SK-N-SH (cell line): ENCODE data around the gene HSF5. TPM values are rescaled to one million over a fixed set of nuclear protein-coding genes. Genes with fewer than 3 reads are reported as not detected.

Experiments
- CTCF ChIA-PET: fragments of 300-600, 350-600 bp; formaldehyde crosslinking; extraction: SDS; loops from one replicate; lab custom pipeline; 2021; lab: Yijun Ruan, JAX
- POLR2A ChIA-PET: fragments of 350-600 bp; sonication (Branson Sonifier 250); formaldehyde crosslinking; extraction: SDS; loops from one replicate; lab custom pipeline; 2020; ENCODE audit warnings: antibody characterized with exemption, inconsistent platforms; lab: Yijun Ruan, JAX
- DNase-seq: peaks from one replicate; pipeline ENCODE4 v3.0.0; 2012
- H2AFZ ChIP-seq: fragments of 200-600 bp; sonication (generic); 2 replicates; pipeline ENCODE4 v1.8.1; 2016; ENCODE audit warnings: antibody characterized with exemption, mild to moderate bottlenecking, low read depth
- H3F3A ChIP-seq: fragments of 200-600 bp; sonication (generic); replicated peaks from 2 replicates; pipeline ENCODE3; 2016; ENCODE audit warnings: antibody characterized with exemption, mild to moderate bottlenecking; ENCODE audit not compliant: insufficient read depth
- H3K27ac ChIP-seq, 2 experiments: fragments of 200-500 bp in 1 of 2; fragments of 200-600 bp in 1 of 2; sonication (Bioruptor generic) in 1 of 2; sonication (generic), shearing (Covaris generic) in 1 of 2; 2 replicates each; pipeline versions ENCODE4 v1.5.1 to v1.6.1; 2014 to 2016; ENCODE audit warnings: low read depth in 2 of 2, inconsistent platforms in 1 of 2, low read length in 1 of 2, mild to moderate bottlenecking in 1 of 2, mixed read lengths in 1 of 2
- H3K27me3 ChIP-seq: fragments of 200-600 bp; sonication (generic), shearing (Covaris generic); 2 replicates; pipeline ENCODE4 v1.6.1; 2016; ENCODE audit warnings: mixed run types; ENCODE audit not compliant: insufficient read depth
- H3K36me3 ChIP-seq, 2 experiments: fragments of 200-500 bp in 1 of 2; fragments of 200-600 bp in 1 of 2; sonication (Bioruptor generic) in 1 of 2; sonication (generic) in 1 of 2; replicated peaks in 1 of 2; 2 replicates each; pipeline versions ENCODE3 to v1.5.1; 2014 to 2016; ENCODE audit warnings: low read length in 1 of 2, mild to moderate bottlenecking in 1 of 2; ENCODE audit not compliant: insufficient read depth in 2 of 2, control insufficient read depth in 1 of 2
- H3K4me1 ChIP-seq, 2 experiments: fragments of 200-500 bp in 1 of 2; fragments of 200-600 bp in 1 of 2; sonication (Bioruptor generic) in 1 of 2; sonication (generic), shearing (Covaris generic) in 1 of 2; 2 replicates each; pipeline versions ENCODE4 v1.5.1 to v1.6.1; 2014 to 2016; ENCODE audit warnings: low read depth in 1 of 2, low read length in 1 of 2, mixed run types in 1 of 2; ENCODE audit not compliant: insufficient read depth in 2 of 2, control insufficient read depth in 1 of 2
- H3K4me2 ChIP-seq: fragments of 200-600 bp; sonication (generic), shearing (Covaris generic); 2 replicates; pipeline ENCODE4 v1.6.1; 2017; ENCODE audit warnings: mixed run types
- H3K4me3 ChIP-seq, 2 experiments: fragments of 200-500 bp in 1 of 2; fragments of 200-600 bp in 1 of 2; sonication (Bioruptor generic) in 1 of 2; sonication (generic), shearing (Covaris generic) in 1 of 2; 2 replicates each; pipeline versions ENCODE4 v1.5.1 to v1.8.1; 2014 to 2016; ENCODE audit warnings: low read depth in 2 of 2, inconsistent platforms in 1 of 2, low read length in 1 of 2, mild to moderate bottlenecking in 1 of 2, mixed read lengths in 1 of 2, moderate library complexity in 1 of 2
- H3K79me2 ChIP-seq: fragments of 200-600 bp; sonication (generic); 2 replicates; pipeline ENCODE4 v1.8.1; 2017; ENCODE audit warnings: mild to moderate bottlenecking; ENCODE audit not compliant: insufficient read depth
- H3K9ac ChIP-seq: fragments of 200-600 bp; sonication (generic); 2 replicates; pipeline ENCODE4 v1.6.1; 2017; ENCODE audit warnings: mixed run types
- H3K9me2 ChIP-seq: fragments of 200-600 bp; sonication (generic); 2 replicates; pipeline ENCODE4 v1.6.1; 2017; ENCODE audit warnings: mixed run types
- H3K9me3 ChIP-seq: fragments of 200-600 bp; sonication (generic); 2 replicates; pipeline ENCODE4 v1.6.1; 2017; ENCODE audit warnings: mixed run types, mild to moderate bottlenecking, moderate library complexity
- H4K20me1 ChIP-seq: fragments of 200-600 bp; sonication (generic); 2 replicates; pipeline ENCODE4 v1.6.1; 2017; ENCODE audit warnings: mild to moderate bottlenecking, mixed run types; ENCODE audit not compliant: insufficient read depth
- EP300 ChIP-seq, 2 experiments: IDR thresholded peaks; 2 replicates each; pipeline versions ENCODE4 v1.4.0 to v1.6.1; 2012; ENCODE audit warnings: borderline replicate concordance in 1 of 2, low read depth in 1 of 2, low read length in 1 of 2
- FOSL2 ChIP-seq: IDR thresholded peaks from 2 replicates; pipeline ENCODE4 v1.4.0; 2012; ENCODE audit warnings: low read depth, mild to moderate bottlenecking, moderate library complexity, borderline replicate concordance
- GABPA ChIP-seq: IDR thresholded peaks from 2 replicates; pipeline ENCODE4 v1.4.0; 2012; ENCODE audit warnings: low read depth, mild to moderate bottlenecking
- GATA2 ChIP-seq: sonication (generic); formaldehyde crosslinking; IDR thresholded peaks from 2 replicates; pipeline ENCODE4 v1.5.0; 2020; ENCODE audit warnings: mild to moderate bottlenecking, missing genetic modification reagents
- NFIC ChIP-seq: IDR thresholded peaks from 2 replicates; pipeline ENCODE4 v1.4.0; 2012; ENCODE audit warnings: borderline replicate concordance
- NRF1 ChIP-seq: IDR thresholded peaks from 2 replicates; pipeline ENCODE4 v1.6.1; 2012; ENCODE audit warnings: low read depth, mild to moderate bottlenecking, low read length
- POLR2AphosphoS5 ChIP-seq: IDR thresholded peaks from 2 replicates; pipeline ENCODE4 v1.6.1; 2012; ENCODE audit warnings: low read depth, low read length
- RFX5 ChIP-seq: IDR thresholded peaks from 2 replicates; pipeline ENCODE4 v1.6.1; 2012; ENCODE audit warnings: mild to moderate bottlenecking, improper control_type of control experiment, low read length
- RXRA ChIP-seq: IDR thresholded peaks from 2 replicates; pipeline ENCODE4 v1.4.0; 2012; ENCODE audit warnings: low read depth, mild to moderate bottlenecking, borderline replicate concordance
- SMC3 ChIP-seq: IDR thresholded peaks from 2 replicates; pipeline ENCODE4 v1.6.1; 2012; ENCODE audit warnings: low read depth, low read length, improper control_type of control experiment
- TAF1 ChIP-seq: IDR thresholded peaks from 2 replicates; pipeline ENCODE4 v1.6.1; 2012; ENCODE audit warnings: low read depth, mild to moderate bottlenecking, low read length, moderate library complexity, borderline replicate concordance
- YY1 ChIP-seq: IDR thresholded peaks from 2 replicates; pipeline ENCODE4 v1.4.0; 2012; ENCODE audit warnings: low read depth, mild to moderate bottlenecking
- WGBS: methylation state at CpG from one replicate; pipeline ENCODE4 v1.1.6; 2017; ENCODE audit warnings: low lambda C conversion rate; 5-methylcytosine and 5-hydroxymethylcytosine counted together
- polyA plus RNA-seq, 3 experiments: library from polyadenylated mRNA; depleted of rRNA; stranded (reverse); fragments of >200 nt; gene quantifications; 2 replicates each; pipeline ENCODE4 v1.2.3, GENCODE V29; 2012

The HSF5 gene
- polyA plus RNA-seq, 1 of the 3 experiments (the other 2 are of a cell fraction) = not detected

DNA sequence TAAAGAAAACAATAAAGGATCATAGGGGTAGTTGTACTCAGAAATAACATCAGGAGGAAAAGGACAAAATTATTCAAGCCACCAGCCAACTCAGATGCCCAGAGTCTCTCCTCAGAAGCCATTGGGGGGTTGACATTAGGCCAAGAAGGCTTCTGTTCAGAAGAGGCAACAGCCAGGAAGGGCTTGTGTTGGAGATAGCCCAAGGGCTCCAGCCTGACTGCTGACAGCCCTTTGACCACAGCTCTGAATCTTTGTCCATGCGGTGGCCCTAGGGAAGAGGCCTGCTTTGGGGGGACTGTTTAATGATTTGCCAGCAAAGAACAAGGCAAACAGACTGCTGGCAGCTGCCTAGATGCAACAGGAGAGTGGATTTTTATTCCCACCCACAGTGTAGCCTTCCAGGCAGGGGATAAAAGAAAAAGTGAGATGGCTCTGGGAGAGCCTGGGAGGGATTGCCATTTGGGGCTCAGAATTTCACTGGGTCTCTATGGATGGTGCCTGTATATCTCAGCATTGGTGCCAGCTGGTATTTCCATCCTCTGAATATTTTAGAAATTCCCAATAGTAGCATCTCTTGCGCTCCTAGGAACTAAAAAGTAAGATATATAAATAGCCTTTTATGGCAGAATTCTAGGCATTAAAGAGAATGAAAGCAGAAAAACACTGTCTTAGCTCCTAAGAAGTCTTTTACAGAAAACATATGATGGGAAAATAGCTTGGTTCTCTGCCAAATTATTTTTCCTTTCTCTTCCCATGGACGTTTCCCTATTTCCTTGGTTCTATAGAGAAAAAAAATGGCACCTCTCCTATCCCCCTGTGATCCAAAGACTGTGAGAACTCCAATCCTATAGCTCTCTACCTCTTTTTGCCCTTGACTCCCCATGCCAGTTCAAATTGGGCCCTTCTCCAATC, 106.8 kb downstream of the HSF5 start:
- no peaks in the 10 kb centered on the region for H3K36me3 ChIP-seq
- no peak overlapping the region for H3K27ac ChIP-seq
- no peak for DNase-seq
- POLR2A ChIA-PET = no interaction called here
- H3K9me2 ChIP-seq = no peaks in the 10 kb centered on the region
- H2AFZ ChIP-seq = no peak overlapping the region
- no peak overlapping the region for H3K9ac ChIP-seq
- no peaks in the 10 kb centered on the region for H3K9me3 ChIP-seq
- H3K4me2 ChIP-seq = no peak overlapping the region
- CTCF ChIA-PET = interaction anchor here (0.9 to 3.0 kb wide), 8 partner anchors 11 to 132 kb away, joined by 3 to 13 read pairs (median 4); no protein-coding TSS in a partner anchor
- no peaks in the 10 kb centered on the region for H3F3A ChIP-seq
- TF ChIP-seq GABPA = no peak
- no peak for TF ChIP-seq GATA2 (CRISPR knock-in tag)
- no peak for TF ChIP-seq TAF1
- no peak for TF ChIP-seq YY1
- H3K27me3 ChIP-seq = peaks cover 36% of the 10 kb centered on the region
- H4K20me1 ChIP-seq = no peaks in the 10 kb centered on the region
- H3K4me3 ChIP-seq = no peak overlapping the region
- no peaks in the 10 kb centered on the region for H3K79me2 ChIP-seq
- H3K4me1 ChIP-seq = no peaks in the 10 kb centered on the region
- WGBS = 16% methylated on average over 3 of the region's 3 CpGs

DNA sequence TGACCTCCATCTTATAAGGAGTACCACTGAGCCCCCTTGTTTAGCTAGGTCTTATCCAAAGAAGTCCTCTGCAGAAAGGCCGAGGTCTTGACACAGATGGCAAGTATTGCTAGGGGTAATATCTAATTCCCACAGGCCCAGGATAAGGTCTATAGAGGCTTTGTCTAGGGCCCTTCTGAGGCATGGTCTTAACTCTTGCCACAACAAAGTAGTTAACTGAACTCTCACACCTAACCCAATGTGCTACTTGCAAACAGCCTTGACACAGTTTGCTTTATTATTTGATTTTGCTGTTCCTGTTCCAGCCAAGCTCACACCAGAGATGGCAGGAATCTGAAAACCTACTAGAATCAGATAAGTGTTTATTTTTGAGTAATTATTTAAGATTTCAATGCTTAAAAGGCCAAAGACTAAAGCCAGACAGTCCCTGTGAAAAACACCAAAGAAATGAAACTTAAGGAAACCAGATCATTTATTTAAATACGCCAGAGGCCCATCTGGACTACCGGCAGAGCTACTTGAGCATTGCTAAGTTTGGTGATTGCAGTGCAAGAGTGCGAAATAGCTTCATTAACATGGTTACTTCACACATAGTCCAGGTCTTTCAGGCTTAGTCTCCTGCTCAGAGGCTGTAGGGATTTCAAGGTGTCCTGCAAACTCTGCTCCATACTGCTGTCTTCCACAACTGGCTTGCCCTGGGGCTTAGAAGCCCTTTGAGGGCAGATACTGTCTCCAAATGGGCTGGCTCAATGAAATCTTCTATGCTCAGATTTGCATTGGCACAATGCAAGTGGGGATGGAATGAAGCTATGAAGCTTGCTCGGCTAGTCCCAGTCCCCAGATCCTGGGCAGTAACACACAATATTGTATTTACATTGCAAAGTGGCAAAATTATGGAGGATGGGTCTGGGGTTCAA, 107.7 kb downstream of the HSF5 start:
- Histone ChIP-seq H3K4me3 (no peak overlapping the region), H3K9me3 (no peaks in the 10 kb centered on the region), H3K36me3 (no peaks in the 10 kb centered on the region), H3K9ac (no peak overlapping the region), H3K4me2 (no peak overlapping the region), H2AFZ (no peak overlapping the region), H3K79me2 (no peaks in the 10 kb centered on the region), H3K27ac (no peak overlapping the region), H3K27me3 (peaks cover 35% of the 10 kb centered on the region)
- POLR2A ChIA-PET = no interaction called here
- CTCF ChIA-PET = interaction anchor here (0.7 to 3.0 kb wide), 4 partner anchors 17 to 197 kb away, joined by 3 to 13 read pairs (median 4); partner anchors contain the start of gene RNF43
- no peak for DNase-seq
- TF ChIP-seq GATA2 (CRISPR knock-in tag) (no peak), NFIC (no peak), SMC3 (no peak), RXRA (no peak), NRF1 (no peak), EP300 (IDR thresholded peaks at IDR 0.05; ENCODE audit: borderline replicate concordance in 1 of 2, low read depth in 1 of 2, low read length in 1 of 2) (no peak), POLR2AphosphoS5 (no peak), RFX5 (no peak), FOSL2 (no peak)
- TF ChIP-seq, all 33 proteins: peak for 0
- 49% methylated on average over 5 of the region's 5 CpGs for WGBS
- no peaks in the 10 kb centered on the region for H4K20me1 ChIP-seq
- no peaks in the 10 kb centered on the region for H3F3A ChIP-seq
- H3K9me2 ChIP-seq = no peaks in the 10 kb centered on the region
- H3K4me1 ChIP-seq = no peaks in the 10 kb centered on the region
